GM18870 (cell line): ENCODE results near the gene FAM161A.
"Not testable (repeated sequence)": the region's sequence is repeated elsewhere in the genome, so short reads cannot be mapped to it uniquely, and the experiment has no call there.

Source experiments
- ATAC-seq: cut with Tn5 transposase; IDR thresholded peaks from one replicate; pipeline ENCODE4 v1.9.1; 2021; ENCODE audit warnings: moderate library complexity; ENCODE audit not compliant: unreplicated experiment

FAM161A gene

DNA sequence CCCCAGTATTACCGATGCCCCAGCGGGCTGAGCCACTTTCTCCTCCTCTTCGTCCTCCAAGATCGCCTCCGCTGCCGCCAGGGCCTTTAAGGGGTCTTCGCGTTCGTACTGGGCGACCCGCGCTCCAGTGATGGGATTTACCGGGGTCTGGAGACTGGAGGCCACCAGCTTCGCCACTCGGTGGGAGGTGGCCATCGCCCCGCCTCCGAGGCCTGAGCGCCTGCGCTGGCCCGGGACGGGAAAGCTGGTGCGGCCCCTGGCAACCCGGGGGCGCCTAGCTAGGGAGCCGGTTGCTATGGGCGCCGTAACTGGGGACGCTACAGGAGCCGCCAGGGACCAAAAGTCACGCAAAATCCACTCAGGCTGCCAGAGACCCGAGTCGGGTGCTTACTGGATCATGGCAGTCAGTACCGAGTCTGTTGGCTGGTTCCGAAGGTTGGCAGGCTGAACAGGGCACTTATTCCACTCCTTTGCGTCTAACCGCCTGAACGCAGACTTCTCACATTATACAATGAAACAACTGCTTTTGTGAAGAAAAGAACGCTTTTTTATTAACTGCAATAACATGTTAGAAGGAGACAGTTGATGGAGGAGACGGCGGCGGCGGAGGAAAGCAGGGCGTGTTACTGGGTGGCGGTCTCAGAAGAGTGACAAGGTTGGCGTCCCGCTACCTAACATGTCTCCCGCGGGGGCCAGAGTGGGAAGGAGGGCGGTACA lies at the start of gene FAM161A:
TSS of gene FAM161A (minus strand) at position 214 of the 717 bp plus-strand sequence. CDS start at position 195, 19 bp downstream.
- peak; percentile 56 for ATAC-seq

DNA sequence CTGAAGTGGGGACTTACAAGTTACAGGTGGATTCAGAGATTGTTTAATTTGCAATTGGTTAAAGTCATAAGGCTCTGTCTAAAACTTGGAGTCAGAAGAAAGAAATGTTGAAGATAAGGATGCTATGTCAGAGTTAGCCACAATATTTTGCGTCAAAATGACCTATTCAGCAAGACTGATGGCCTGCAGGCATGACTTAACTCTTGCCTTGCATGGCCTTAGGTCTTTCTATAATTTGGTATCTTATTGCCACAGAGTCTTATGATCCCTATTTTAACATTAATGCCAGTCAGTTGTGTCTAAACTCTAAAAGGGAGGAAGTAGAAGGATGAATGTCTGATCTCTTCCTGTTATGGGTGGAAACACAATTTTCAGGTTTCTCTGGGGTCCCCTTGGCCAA lies 46.4 kb upstream of the FAM161A start:
- no peak for ATAC-seq

- ATAC-seq, result no peak
Measured at GRCh38 chr2:61898810-61899209, 45.0 kb upstream of the FAM161A start.

DNA sequence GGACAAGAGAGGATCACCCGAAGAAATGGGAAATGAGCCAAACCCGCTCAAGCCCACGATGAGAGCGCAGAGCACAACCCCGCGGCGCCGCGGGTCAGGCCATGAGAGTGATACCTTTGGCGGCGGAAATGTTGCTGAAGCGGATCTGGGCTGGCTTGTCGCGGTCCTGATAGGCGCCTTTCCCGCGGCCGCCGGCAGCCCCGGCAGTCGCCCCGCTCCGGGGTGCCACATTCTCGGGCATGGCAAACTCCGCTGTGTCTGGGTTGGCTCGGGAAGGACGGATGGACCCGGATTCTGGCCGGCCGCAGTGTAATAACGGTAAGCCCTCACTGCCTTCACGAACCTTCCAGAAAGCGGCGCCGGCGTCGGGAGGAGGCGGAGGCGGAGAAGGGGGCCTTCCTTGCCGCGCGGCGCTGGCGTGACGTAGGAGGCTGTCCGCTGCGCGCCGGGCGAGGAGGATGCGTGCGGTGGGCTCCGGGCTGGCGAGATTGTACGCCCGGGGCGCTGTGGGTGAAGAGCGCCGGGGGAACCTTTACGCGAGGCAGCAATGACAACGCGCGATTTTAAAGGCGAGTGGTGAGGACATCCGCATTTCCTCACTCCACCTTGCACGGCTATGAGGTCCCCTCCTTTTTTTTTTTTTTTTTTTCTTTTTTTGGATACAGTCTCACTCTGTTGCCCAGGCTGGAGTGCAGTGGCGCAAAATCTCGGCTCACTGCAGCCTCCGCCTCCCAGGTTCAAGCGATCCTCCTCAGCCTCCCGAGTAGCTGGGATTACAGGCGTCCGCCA lies 34.6 kb upstream of the FAM161A start, which contains the start of gene CCT4:
TSS of gene CCT4 (minus strand) at position 390 of the 789 bp plus-strand sequence. CDS start at position 241, 149 bp downstream.
- peak; percentile 71 for ATAC-seq

DNA sequence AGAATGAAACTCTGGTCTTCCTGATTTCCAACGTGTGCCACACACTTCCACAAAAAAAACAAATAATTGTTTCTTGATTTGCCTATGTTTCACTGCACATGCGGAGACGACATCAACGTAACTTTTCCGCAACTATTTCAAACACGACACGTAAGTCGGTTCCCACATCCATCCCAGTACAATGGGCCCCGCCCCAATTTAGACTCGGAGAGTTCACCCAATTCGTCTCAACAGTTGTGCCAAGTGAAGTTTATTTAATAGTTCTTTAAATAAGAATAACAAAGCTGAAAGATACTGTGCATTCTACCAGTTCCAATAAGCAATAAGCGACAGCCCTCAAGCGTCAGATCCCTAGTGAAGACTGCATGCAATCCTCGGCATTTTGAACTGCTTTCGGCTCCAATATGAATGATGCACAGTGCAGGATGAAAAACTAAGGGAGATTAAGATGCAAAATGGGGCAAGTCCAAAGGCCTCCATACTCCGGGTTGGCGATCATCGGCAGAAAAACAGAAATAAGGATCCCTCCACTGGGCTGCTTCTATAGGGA lies 33.9 kb upstream of the FAM161A start:
- no peak for ATAC-seq

DNA sequence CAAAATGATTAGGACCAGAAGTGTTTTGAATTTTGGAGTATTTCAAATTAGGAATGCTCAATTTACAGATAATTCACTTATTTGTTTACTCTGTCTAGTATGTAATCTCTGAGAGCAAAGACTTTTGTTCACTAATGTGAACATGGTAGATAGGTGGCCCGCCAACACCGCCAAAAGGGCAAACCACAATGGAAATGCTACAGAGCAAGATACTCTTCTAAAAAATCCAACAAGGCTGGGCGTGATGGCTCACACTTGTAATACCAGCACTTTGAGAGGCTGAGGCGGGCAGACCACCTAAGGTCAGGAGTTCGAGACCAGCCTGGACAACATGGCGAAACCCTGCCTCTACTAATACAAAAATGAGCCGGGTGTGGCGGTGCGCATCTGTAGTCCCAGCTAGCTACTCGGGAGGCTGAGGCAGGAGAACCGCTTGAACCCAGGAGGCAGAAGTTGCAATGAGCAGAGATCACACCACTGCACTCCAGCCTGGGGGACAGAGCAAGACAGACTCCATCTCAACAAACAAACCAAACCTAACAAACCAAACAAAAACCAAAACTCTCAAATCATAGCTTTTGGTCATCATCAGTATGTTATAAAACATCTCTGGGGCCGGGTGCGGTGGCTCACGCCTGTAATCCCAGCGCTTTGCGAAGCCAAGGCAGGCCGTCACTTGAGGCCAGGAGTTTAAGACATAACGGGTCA lies 32.2 kb upstream of the FAM161A start:
- no peak for ATAC-seq

DNA sequence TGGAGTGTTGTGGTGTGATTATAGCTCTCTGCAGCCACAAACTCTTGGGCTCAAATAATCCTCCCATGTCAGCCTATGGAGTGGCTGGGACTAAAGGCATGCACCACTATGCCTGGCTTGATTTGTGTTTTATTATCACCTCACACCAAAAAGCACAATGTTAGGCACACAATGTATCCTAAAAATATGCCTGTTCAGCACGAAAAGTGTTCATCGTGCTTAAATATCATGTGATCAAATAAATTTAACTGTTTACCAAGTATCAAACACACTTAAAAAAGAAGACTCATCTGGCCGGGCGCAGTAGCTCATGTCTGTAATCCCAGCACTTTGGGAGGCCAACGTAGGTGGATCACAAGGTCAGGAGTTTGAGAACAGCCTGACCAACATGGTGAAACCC lies 29.0 kb upstream of the FAM161A start:
- ATAC-seq, result no peak

DNA sequence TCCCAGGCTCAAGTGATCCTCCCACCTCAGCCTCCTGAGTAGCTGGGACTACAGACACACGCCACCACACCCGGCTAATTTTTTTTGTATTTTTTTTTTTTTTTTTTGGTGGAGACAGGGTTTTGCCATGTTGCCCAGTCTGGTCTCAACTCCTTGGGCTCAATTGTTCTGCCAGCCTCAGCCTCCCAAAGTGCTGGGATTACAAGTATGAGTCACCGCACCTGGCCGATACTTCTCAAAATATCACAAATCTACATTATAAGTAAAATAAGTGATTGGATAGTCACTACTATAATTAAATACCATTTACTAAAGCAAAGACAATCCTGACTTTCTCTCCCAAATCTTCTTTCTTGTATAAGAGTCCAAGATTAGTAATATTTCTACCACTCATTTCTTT lies 25.5 kb upstream of the FAM161A start:
- ATAC-seq, result not testable (repeated sequence)

DNA sequence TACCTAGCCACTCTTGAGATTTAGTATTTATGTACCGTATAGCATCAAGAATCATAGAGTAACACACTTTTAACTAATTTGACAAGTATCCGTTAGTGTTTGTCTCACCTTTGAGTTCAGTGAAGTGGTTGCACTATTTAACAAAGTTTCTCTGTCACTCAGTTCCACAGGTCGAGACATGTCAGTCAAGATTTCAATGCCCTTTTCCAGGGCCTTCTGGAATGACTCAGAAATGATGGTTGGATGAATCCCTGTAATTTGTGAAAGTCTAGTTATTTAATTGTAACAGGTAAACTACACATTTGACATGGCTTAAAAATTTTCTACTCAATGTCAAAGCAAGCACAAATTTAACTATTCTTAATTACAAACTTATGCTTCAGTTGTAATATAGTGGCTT lies 24.9 kb upstream of the FAM161A start:
- no peak for ATAC-seq

DNA sequence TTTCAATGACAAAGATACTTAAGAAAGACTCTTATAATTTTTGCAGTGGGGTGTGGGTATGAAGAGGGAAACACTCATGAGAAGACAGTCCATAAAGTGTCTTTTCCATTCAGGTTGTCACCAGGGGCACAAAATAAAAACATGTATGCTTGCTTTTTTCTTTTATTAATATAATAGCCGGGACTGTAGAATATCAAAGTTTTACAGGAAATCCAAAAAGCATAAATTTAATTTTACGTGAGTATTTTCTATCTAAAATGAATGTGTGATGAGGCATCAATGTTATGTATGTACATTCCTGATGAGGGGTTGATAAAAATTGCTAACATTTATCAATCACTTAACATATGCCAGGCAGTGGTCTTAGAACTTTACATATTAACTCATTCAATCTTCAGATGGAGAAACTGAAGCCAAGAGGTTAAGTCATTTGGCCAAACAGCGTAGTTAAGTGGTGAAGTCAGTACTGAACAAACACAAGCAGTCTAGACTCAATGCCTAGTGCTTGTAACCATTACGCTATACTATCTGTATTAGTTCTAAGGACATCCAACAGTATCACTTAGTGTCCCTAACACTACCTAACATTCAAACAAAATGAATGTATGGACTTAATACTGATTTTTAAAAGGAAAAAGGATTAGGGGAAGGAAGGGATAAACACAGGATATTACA lies 23.8 kb upstream of the FAM161A start:
- no peak for ATAC-seq

DNA sequence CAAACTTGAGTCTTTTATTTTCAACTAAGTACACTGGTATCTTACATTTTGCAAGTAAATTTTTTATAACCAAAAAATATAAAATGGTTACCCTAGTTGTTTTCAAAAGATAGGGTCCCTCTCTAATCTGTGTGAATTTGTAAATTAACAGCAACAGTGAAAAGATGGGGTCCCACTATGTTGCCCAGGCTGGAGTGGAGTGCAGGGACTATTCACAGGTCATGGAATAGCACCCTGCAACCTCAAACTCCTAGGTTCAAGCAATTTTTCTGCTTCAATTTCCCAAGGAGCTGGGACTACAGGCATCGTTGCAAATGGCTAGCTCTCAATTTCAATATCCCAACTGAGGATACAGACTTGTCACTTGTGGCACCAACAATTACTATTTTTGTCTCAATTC lies 22.5 kb upstream of the FAM161A start:
- ATAC-seq, result no peak

DNA sequence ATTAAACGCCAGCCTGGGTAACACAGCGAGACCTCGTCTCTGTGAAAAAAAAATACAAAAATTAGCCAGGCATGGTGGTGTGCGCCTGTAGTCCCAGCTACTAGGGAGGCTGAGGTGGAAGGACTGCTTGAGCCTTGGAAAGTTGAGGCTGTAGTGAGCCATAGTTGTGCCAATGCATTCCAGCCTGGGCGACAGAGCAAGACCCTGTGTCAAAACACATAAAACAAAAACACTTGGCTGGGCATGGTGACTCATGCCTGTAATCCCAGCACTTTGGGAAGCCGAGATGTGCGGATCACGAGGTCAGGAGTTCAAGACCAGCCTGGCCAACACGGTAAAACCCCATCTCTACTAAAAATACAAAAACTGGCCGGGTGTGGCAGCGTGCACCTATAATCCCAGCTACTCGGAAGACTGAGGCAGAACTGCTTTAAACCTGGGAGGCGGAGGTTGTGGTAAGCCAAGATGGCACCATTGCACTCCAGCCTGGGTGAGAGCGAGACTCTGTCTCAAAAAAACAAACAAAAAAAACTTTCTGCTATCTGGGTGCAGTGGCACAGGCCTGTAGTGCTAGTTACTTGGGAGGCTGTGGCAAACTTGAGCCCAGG lies 12.7 kb upstream of the FAM161A start:
- ATAC-seq, result not testable (repeated sequence)

GRCh38 chr2:61862085-61862484 lies 8.2 kb upstream of the FAM161A start:
- no peak for ATAC-seq

DNA sequence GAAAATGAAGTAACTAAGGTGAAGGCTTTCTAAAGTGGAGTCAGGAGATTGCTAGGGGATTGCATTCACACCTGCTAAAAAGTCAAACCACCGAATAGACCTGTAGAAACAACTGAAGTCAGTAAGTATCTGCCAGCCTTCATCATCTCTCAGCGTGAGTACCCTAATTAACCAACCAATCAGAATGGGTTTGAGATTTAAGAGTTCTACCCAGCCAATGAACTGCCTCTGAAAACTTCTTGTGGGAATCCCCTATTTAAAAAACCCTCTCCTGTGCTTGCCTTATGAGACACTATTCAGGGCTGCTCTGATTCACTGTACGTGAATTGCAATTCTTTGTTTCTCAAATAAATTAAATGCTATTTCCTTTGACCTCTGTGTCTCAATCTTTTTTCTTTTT lies 3.4 kb upstream of the FAM161A start:
- ATAC-seq, result no peak

- no peak for ATAC-seq
Measured at GRCh38 chr2:61855318-61855613, 1.4 kb upstream of the FAM161A start.

- peak; percentile 95 for ATAC-seq
Measured at GRCh38 chr2:61854564-61855317, 881 bp upstream of the FAM161A start.

- peak; percentile 49 for ATAC-seq
Measured at GRCh38 chr2:61853086-61853846, 594 bp downstream of the FAM161A start.

DNA sequence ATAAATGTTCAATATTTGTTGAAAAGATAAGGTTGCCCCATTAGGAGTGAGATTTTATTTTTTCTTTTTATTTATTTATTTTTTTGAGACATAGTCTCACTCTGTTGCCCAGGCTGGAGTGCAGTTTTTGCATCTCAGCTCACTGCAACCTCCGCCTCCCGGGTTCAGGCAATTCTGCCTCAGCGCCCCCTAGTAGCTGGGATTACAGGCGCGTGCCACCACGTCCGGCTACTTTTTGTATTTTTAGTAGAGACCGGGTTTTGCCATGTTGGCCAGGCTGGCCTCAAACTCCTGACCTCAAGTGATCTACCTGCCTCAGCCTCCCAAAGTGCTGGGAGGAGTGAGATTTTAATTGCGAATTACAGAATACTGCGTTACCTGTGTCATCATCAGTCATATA lies 2.6 kb downstream of the FAM161A start:
- not testable (repeated sequence) for ATAC-seq

DNA sequence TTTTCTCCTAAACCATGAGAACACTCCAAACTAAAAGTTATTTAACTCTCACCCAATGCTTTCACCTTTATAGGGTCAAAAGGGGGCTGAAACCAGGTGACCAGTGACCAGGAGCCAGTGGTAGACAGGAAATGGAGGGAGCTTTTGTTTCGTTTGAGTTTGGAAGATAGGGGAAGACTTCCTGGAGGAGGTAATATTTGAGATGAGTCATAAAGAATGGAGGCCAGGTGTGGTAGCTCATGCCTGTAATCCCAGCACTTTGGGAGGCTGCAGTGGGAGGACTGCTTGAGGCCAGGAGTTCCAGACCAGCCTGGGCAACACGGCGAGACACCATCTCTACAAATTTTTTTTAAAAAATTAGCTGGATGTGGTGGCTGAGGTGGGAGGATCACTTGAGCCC lies 8.5 kb downstream of the FAM161A start:
- ATAC-seq, result no peak
